Esophagus muscularis mucosa (tissue), 4 donors: ENCODE measurements around the gene RASGRF1.

Source experiments
- CTCF ChIP-seq, 3 experiments: fragments of 200-600 bp in 2 of 3; fragments of 450-650 bp in 1 of 3; sonication (generic) in 2 of 3; IDR thresholded peaks; one replicate each; pipeline ENCODE4 v1.5.1; 2017 to 2019; ENCODE audit warnings: antibody characterized with exemption in 3 of 3, mild to moderate bottlenecking in 2 of 3, moderate library complexity in 1 of 3
- EP300 ChIP-seq: sonication (generic); formaldehyde crosslinking; IDR thresholded peaks from one replicate; pipeline ENCODE4 v1.6.1; 2017; ENCODE audit warnings: antibody characterized with exemption
- POLR2A ChIP-seq: fragments of 450-650 bp; IDR thresholded peaks from one replicate; pipeline ENCODE4 v1.6.1; 2017; ENCODE audit warnings: antibody characterized with exemption, moderate library complexity, mild to moderate bottlenecking, low read depth
- POLR2AphosphoS5 ChIP-seq, 2 donors: sonication (generic); formaldehyde crosslinking; IDR thresholded peaks; one replicate each; pipeline ENCODE4 v1.6.1; 2017; ENCODE audit warnings: antibody characterized with exemption in 2 of 2

DNA sequence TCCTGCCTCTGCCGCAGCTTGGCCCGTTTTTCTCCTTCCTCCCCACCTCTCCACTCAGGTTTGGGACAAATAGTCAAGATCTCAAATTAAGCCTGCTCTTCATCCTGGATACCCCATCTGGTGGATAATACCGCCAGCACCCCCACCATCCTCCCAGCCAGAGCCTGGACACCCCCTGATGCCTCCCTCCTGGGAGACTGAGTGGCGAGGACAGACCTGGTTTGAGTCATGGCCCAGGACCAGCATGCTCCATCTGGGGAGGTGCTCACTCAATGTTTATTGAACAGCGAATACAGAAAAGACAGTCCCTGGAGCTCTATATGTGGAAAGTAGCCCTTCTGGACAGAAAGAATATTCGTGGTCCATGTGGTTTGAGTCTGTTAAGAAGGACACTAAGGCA lies 169.1 kb downstream of the RASGRF1 start:
- TF ChIP-seq CTCF (IDR thresholded peaks at IDR 0.05) (no peak), POLR2AphosphoS5 (IDR thresholded peaks at IDR 0.05) (no peak), EP300 (no peak), POLR2A (no peak)
